AG08396 (cell line): Measurements from ENCODE around the gene TSR2.
A peak's percentile ranks its signal among the peaks of the same experiment; 100 is the strongest.

Source experiments
- DNase-seq: peaks from one replicate; pipeline ENCODE4 v3.0.0; 2012; ENCODE audit warnings: low spot score, mixed read lengths

The TSR2 gene

GRCh38 chrX:54439960-54440871 is at the start of gene TSR2:
Gene TSR2, plus strand, starts transcription at chrX:54440404. Its CDS starts 18 bp downstream, at chrX:54440422.
- DNase-seq, result peak; percentile 74

GRCh38 chrX:54397113-54397512 is 43.1 kb upstream of the TSR2 start:
- DNase-seq, result no peak

DNA sequence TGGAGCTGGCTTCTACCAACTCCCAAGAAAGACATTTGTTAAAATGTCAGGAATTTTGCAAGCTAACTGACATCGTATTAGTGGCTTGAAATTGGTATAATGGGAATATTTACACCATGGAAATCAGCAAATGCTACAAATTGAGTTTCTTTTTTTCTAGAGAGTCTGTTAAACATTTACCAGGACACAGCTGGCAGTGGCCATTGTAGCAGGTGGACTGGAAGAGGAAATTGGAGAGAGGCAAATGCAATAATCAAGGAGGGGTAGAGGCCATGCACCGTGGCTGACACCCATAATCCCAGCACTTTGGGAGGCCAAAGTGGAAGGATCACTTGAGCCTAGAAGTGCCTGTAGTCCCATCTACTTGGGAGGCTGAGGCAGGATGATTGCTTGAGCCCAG is 32.9 kb upstream of the TSR2 start:
- DNase-seq, result no peak

- no peak for DNase-seq
Measured at GRCh38 chrX:54411732-54412131, 28.5 kb upstream of the TSR2 start.

GRCh38 chrX:54413753-54414152 is 26.5 kb upstream of the TSR2 start:
- no peak for DNase-seq

DNA sequence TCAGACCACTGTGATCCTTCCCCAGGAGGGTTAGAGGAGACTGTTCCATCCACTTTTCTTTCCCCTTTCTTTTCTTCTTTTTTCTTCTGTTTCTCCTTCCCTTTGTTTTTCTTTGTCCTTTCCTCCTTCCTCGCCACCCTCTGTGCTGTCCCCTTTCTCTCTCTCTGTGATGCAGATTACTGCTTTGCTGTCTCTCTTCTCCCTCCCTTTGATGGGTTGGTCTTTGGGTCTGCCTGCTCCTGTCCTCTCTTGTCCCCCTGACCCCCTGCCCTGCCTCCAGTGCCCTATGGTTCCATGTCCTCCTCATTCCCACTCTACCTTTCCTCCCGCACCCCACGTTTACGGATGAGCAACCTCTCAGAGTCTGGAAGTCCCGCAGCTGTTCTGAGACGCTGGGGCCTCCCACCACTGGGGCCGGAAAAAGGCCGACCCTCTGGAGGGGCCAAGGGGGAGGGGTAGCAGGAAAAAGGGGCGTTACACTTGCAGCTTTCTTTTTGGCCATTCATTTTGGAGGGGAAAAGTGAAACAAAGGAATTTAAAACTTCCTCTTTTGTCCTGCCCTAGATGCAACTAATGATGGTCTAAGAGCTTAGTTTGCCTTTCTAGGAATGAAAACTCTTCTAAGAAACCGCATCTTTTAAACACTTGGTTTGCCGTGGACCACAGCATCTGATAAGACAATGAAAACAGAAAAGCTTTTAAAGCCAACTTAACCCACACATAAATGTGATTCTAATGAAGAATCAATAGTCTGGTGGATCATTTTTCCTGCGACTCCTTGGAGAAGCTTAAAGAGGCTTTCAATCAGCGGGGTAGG is 24.5 kb upstream of the TSR2 start:
- DNase-seq, result no peak

GRCh38 chrX:54416965-54417364 is 23.2 kb upstream of the TSR2 start:
- no peak for DNase-seq

DNA sequence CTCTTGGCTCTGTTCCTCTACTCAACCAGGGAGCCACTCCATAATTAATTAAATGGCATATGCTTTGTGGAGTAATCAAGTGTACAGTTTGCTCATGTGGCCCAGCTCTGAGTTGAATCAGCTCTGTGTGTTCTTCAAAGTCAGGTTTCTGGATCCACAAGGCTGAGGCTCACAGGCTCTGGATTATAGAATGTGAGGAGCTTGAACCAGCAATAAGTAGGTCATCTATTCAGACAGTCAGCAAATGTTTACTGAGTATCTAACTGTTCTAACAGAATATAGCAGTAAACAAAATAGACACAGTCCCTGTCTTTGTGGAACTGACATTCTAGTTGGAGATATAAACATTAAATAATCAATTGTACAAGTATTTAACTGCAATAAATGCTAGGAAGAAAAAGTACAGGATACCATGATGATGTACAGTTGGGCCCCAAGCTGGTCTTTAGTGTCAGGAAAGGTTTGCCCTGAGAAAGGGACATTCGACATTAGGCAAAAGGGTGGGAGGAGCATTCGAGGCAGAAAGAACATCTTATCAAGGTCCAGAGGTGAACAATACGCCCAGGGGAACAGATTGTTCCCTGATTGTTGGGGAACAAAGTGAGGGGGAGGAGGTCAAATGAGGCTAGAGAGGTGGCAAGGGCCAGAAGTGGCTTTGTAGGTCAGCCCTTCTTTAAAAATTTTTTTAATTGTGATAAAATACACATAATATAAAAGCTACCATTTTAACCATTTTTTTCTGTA is 20.5 kb upstream of the TSR2 start:
- DNase-seq, result no peak

DNA sequence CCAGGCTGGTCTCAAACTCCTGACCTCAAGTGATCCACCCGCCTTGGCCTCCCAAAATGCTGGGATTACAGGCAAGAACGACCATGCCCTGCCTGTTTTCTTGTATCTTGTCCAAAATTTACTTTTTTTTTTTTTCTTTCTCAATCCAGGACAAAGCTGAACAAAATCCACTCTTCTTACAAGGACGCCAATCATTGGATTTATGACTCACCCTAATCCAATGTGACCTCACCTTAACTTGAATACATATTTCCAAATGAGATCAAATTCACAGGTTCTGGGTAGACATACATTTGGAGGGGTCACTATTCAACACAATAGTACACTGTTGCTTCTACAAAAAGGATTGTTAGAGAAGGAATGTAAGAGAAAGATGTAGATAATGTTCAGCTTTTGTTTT is 18.0 kb upstream of the TSR2 start:
- no peak for DNase-seq

GRCh38 chrX:54423161-54423888 is 16.9 kb upstream of the TSR2 start:
- no peak for DNase-seq

- DNase-seq, result no peak
Measured at GRCh38 chrX:54427837-54428424, 12.3 kb upstream of the TSR2 start.

DNA sequence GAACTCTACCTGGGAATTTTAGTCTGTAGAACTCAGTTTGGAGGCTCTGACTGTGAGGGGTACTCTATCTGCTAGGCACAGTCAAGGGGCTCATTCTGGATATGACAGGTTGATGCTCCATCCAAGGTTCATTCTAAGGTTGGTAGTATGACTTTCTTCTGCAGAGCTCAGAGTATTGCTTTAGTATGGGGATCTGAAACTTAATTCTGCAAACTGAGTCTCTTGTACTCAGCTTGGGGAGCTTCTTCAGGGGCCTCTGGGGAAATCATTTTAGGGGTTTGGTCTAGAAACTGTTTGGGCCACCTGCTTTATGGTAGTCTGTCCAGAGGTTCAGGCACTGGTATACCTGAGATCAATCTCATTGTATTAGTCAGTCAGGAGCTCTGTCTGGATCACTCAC is 9.7 kb upstream of the TSR2 start:
- no peak for DNase-seq

DNA sequence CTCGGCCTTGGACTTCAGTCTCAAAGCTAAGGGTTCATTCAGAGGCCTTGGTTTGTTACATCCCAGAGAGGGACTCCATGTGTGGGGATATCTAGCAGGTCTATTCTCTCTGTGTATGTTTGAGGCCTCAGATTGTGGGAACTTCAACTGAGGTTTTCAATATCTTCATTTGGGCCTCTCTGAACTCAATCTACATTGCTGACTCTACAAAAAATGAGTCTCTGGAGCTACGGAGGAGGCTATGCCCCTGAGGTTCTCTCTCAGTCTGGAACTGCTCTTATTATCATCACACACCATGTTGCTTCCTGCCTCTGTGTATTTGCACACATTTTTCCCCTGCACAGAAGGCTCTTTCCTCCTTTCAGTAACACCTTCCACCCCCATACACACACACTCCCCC is 5.1 kb upstream of the TSR2 start:
- no peak for DNase-seq

GRCh38 chrX:54442790-54443189 is 2.6 kb downstream of the TSR2 start:
- no peak for DNase-seq

DNA sequence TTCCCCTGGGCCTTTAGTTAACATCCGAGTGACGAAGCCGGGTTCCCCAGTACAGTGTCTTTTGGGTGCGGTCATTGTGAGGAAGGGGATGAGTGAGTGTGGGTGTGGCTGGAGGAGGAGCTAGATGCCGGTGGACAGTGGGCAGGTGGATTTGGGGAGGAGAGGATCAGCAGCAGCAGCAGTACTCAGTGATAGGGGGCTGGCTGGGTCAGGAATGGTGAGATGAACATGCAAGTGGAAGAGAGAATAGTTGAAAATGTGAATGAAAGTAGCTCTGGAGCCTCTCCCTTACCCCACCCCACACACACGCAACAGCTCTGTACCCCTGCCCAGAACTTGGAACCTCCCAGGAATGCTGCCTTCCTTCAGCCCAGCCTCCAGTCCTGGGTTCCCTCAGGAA is 4.5 kb downstream of the TSR2 start:
- no peak for DNase-seq

- no peak for DNase-seq
Measured at GRCh38 chrX:54446084-54446483, 5.9 kb downstream of the TSR2 start.

DNA sequence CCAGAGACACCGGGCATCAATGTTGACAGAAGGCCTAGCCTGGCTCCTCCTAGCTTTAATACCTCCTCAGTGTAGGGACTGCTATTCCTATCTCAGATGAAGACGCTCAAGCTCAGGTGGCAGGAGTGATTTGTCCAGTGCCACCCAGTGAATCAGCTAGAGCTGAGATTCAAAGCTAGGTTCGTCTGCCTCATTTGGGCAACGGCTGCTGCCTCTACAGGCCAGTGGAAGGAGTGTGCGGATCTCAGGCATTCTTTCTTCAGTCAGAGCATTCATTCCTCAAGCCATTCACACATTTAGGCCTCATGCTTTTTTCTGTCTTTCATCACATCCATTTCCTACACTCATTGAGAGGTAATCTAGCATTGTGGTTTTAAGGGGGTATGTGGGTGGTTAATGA is 7.3 kb downstream of the TSR2 start:
- no peak for DNase-seq

- no peak for DNase-seq
Measured at GRCh38 chrX:54449929-54450328, 9.7 kb downstream of the TSR2 start.

DNA sequence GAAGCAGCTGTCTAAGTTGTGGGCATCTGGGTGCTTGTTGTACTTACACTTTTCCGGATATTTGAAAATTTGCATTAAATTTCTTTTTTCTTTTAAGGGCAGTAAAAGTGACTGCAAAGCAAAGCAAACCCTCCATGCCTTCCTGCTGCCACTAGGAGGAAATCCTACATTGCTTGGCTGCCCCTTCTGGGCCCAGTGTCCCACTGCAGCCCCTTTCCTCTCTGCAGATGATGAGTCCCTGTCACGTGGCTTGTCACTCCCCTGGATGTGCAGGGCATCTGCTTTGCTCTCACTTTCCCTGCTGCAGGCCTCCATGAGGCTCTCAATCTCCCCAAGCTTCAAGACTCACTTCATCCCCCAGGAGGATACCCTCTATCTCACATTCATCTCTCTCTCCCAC is 12.7 kb downstream of the TSR2 start:
- DNase-seq, result no peak

- DNase-seq, result no peak
Measured at GRCh38 chrX:54470054-54470760, 30.0 kb downstream of the TSR2 start.
